ENCODE results near the gene LRRC28.

DNA sequence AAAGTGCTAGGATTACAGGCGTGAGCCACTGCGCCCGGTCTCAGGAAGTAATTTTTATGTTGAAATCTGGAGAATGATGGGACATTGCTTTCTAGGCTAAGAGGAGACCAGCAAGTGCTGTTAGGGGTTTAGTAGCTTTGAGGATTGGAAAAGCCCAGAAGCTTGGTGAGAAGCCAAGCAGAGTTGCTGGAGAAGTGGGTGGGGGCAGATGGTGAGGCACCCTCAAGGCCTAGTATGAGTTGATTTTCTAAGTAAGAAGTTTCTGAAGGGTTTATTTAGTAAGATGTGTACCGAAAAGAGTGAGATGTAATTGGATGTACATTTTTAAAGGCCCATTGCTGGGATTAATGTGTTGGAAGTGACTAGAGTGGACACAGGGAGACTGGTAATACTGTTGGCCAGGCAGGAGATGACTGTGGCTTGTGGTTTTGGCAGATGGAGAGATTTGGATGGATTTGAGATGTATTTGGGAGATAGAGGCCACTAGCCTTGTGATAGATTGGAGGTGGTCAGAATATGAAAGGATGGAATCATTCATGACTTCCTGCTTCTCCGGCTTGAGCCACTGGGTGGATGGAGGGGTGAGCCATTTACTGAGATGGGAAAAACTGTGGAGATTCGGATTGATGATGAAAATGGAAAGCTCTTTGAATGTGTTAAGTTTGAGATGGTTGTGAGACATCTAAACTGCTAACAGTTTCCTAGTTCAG is 2.3 kb downstream of the LRRC28 start:
- TF ChIP-seq, protein P1, sequence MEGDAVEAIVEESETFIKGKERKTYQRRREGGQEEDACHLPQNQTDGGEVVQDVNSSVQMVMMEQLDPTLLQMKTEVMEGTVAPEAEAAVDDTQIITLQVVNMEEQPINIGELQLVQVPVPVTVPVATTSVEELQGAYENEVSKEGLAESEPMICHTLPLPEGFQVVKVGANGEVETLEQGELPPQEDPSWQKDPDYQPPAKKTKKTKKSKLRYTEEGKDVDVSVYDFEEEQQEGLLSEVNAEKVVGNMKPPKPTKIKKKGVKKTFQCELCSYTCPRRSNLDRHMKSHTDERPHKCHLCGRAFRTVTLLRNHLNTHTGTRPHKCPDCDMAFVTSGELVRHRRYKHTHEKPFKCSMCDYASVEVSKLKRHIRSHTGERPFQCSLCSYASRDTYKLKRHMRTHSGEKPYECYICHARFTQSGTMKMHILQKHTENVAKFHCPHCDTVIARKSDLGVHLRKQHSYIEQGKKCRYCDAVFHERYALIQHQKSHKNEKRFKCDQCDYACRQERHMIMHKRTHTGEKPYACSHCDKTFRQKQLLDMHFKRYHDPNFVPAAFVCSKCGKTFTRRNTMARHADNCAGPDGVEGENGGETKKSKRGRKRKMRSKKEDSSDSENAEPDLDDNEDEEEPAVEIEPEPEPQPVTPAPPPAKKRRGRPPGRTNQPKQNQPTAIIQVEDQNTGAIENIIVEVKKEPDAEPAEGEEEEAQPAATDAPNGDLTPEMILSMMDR (IDR thresholded peaks at IDR 0.05; ENCODE audit: low read depth, low read length), result no peak
- TF ChIP-seq EZH2phosphoT487 (IDR thresholded peaks at IDR 0.05; ENCODE audit: low read depth), result no peak

Measured in OCI-LY3 (cell line).